NCI-H69 (cell line): ENCODE data around the gene LRP1B.
A peak's percentile ranks its signal among the peaks of the same experiment; 100 is the strongest.

Experiments used
- DNase-seq: peaks from one replicate; lab custom pipeline; 2025; lab: John Stamatoyannopoulos, UW

The LRP1B gene

DNA sequence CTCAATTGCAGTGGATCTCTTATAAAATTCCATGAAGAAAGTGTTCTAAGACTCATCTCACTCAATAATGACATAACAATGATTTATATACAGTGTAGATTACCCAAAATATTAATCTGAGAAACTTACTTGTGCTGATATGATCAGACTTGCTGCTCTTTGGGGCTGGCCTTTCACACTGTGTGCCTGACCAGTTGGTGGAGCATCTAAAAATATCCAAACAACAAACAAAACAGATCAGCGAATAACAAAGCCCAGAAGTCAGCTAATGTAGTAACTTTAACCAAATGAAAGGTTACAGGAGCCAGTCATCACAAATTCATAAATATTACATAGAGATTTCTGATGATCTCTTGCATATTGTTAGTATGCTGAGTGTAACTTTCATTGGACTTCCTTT lies 1883.9 kb downstream of the LRP1B start:
- no peak for DNase-seq

GRCh38 chr2:140246058-140246457 lies 1884.8 kb downstream of the LRP1B start:
- DNase-seq = no peak

GRCh38 chr2:140242889-140243288 lies 1887.9 kb downstream of the LRP1B start:
- DNase-seq = peak; percentile 6

DNA sequence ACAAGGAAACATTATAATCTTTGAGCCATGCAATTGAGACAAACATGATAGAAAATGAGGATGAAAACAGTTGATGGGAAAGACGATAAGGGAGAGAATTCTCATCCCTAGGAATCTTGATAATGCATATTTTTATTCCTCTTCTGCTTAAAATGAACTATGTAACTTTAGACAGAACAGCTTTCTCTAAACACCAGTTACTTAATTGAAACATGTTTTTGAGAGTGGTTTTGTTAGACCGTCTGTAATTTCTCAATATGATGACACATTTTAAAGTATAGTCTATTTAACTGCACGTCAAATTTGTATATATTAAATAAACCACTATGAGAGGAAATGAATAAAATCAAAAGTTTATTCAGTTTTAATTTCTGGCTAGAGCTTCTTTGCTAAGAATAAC lies 1896.7 kb downstream of the LRP1B start:
- DNase-seq = no peak

DNA sequence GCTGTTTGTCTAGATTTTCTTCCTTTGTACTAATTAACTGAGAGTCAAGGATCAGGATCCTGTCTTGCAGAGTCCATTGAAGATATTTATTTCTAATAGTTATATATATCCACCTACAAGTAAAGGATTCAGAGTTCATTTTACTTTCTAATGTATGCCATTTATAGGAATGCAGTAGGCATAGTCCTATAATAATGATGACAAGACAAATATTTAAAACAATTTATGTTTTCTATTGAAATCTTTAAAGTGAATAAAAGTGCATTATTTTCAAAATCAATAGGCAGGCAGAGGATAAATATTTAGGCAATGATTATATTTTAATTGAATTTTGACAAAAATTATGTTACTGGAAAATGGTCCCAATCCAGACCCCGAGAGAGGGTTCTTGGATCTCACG lies 1919.9 kb downstream of the LRP1B start:
- DNase-seq = no peak

GRCh38 chr2:140205093-140205492 lies 1925.7 kb downstream of the LRP1B start:
- no peak for DNase-seq

DNA sequence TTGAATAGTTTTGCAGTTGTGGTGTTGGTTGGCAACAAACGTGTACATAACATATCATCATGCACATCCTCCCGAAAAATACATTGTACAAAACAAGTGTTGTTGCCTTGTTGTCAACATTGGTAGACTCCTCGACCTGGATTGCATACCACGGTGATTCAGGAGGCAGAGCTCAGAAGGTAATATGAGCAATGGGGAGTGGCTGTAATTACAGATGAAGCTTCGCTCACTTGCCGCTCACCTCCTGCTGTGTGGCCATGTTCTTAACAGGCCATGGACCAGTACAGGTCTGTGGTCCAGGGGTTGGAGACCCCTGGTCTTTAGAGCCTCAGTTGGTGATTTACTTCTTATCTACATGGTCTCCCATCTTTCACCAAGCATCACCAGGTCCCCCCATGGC lies 1927.5 kb downstream of the LRP1B start:
- DNase-seq = no peak

DNA sequence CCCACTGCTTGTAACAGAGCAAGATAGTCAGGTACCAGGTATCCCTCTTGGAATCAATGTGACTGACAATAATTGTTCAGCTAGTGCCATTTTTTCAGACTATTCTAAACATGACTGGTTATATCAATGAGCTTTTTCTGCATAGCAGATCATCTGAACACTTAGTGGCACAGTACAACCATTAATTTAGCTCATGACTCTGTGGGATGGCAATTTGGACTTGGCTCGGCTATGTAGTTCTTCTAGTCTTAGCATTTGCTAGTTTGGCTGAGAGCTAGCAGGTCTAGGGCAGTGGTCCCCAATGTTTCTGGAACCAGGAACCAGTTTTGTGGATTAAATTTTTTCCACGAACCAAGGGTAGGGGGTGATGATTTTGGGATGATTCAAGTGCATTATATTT lies 1929.2 kb downstream of the LRP1B start:
- no peak for DNase-seq

- no peak for DNase-seq
Measured at GRCh38 chr2:140200764-140201163, 1930.1 kb downstream of the LRP1B start.

GRCh38 chr2:140200307-140200706 lies 1930.5 kb downstream of the LRP1B start:
- no peak for DNase-seq

GRCh38 chr2:140199312-140199711 lies 1931.5 kb downstream of the LRP1B start:
- no peak for DNase-seq

DNA sequence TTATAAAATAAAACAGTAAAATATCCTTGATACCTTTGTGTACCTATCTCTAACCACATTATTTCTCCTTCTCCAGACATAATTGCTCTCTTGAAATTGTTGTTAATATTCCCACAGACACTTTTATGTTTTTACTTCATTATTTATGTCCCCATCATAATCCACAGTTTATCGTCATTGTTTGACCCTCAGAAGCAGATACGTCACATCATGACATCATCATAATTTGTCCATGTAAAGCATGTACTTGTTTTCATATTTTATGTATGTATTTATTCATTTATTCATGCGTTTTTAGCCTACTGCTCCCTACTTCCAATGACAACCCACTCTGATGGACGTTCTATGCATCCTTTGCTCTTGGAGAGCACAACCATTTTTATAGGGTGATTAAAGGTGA lies 1943.7 kb downstream of the LRP1B start:
- no peak for DNase-seq

DNA sequence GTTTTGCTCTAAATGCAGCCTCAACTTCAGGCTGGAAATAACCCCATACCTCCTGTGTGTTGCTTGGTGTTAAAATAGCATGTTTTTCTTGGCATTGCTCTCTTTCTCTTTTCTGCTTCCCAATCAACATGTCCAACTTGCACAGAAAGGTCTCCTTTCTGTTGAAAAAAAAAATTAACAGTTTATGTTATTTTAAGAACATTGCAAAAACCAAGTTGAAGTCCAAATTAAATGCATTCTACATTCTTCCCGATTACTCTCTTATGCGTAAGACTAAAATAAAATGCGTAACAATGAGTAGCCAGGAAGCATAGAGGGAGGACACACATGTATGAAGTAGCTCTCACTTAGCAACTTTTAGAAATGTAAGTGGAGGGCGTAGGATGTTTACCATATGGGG lies 1944.5 kb downstream of the LRP1B start:
- no peak for DNase-seq

DNA sequence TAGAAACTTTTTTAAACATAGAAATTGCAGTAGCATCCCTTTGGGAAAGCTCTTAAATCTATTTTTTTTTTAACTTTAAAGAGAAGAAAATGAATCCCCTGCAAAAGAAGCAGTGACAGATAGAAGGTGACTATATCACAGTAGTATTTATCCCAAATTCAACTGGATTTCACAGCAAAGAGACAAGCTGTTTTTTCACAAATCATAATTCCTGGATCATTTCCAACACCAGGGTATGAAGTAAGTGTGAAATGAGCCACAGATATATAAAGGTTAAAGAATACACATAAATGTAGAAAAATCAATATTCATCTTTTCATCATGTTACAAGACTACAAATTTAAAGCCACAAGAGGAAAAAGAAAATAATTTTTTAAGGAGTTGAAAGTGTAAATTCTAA lies 1945.7 kb downstream of the LRP1B start:
- peak; percentile 3 for DNase-seq

DNA sequence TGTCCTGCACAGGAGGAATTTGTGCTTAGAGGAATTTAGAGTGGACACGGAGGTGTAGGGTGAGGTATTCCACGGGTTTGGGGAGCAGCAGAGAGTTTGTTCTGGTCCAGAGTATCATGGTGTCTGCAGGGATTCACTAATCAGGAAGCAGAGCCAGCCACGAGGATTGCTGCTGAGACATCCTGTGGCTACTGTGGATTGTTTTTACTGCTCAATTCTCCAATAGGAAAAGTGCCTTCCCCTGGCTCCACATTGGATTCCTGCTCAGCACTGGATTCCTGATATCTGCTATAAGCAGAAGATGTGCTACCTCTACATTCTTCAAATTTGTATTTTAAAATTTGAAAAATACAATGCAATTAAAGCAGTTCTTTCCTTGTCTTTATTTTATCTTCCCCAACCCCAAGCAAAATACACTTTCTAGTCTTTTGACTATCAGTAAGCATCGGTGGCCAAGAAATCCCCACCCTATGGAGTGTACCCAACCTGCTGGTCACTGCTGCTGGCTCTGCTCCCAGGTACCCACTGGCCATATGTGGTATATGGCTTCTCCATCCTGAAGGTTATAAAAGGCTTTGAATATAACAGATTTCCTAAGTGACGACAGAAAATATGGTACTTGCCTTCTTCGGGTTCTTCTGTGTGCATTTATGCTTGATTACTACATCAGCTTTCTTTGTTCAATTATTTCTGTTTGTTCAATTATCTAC lies 1947.6 kb downstream of the LRP1B start:
- DNase-seq = no peak
